Osteocyte (in vitro differentiated cells): ENCODE measurements around the gene LENEP. TPM values are rescaled to one million over a fixed set of nuclear protein-coding genes. Genes with fewer than 3 reads are reported as not detected.

Experiments
- DNase-seq: peaks from one replicate; pipeline ENCODE4 v3.0.0; 2021; ENCODE audit warnings: mixed read lengths; ENCODE audit not compliant: unreplicated experiment; ENCODE audit errors: extremely low spot score
- H3K27ac Mint-ChIP-seq: one replicate; pipeline ENCODE4 v1.8.0; 2021; ENCODE audit warnings: mild to moderate bottlenecking, mixed read lengths; ENCODE audit not compliant: unreplicated experiment
- H3K27me3 Mint-ChIP-seq: one replicate; pipeline ENCODE4 v1.8.0; 2021; ENCODE audit warnings: mixed read lengths; ENCODE audit not compliant: unreplicated experiment
- H3K36me3 Mint-ChIP-seq: one replicate; pipeline ENCODE4 v1.8.0; 2021; ENCODE audit warnings: mixed read lengths; ENCODE audit not compliant: unreplicated experiment
- H3K4me1 Mint-ChIP-seq: one replicate; pipeline ENCODE4 v1.8.0; 2021; ENCODE audit warnings: mixed read lengths; ENCODE audit not compliant: unreplicated experiment
- H3K4me3 Mint-ChIP-seq: one replicate; pipeline ENCODE4 v1.8.0; 2021; ENCODE audit warnings: mild to moderate bottlenecking, moderate library complexity, mixed read lengths; ENCODE audit not compliant: unreplicated experiment
- H3K9me3 Mint-ChIP-seq: one replicate; pipeline ENCODE4 v1.8.0; 2021; ENCODE audit warnings: mixed read lengths; ENCODE audit not compliant: unreplicated experiment
- total RNA-seq: library from RNA; stranded (reverse); gene quantifications from 2 replicates; pipeline ENCODE4 v1.2.1, GENCODE V29; 2021
- TF ChIP-seq, protein P1 (sequence below): fragments of 200-600 bp; sonication (generic); IDR thresholded peaks from 2 replicates; pipeline ENCODE4 v1.5.0; 2021; ENCODE audit warnings: antibody characterized with exemption, mild to moderate bottlenecking, moderate library complexity

The LENEP gene
- total RNA-seq, 1 donor from 2014 or later, result not detected

DNA sequence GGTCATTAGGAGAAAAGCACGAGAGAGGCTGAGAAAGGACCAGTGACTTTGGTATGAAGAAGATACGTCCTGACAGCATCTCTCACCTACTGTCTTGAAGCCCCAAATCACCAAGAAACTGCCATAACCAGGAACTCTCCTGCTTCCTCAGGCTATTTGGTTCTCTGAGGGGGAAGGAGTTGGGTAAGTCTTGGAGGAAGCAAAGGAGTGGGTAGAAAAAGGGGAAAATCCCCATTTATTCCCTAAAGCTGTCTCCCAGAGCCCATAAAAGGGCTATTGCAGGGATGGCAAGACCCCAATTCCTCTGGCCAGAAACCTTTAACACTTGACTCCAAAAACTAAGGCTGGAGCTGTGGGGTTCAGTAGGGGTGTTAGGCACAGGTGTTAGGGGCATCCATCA is 35.4 kb upstream of the LENEP start:
- no peak overlapping the region for H3K4me3 Mint-ChIP-seq
- H3K27ac Mint-ChIP-seq, result no peak overlapping the region
- H3K27me3 Mint-ChIP-seq, result no peaks in the 10 kb centered on the region
- H3K4me1 Mint-ChIP-seq, result peaks cover 54% of the 10 kb centered on the region
- TF ChIP-seq, protein P1, sequence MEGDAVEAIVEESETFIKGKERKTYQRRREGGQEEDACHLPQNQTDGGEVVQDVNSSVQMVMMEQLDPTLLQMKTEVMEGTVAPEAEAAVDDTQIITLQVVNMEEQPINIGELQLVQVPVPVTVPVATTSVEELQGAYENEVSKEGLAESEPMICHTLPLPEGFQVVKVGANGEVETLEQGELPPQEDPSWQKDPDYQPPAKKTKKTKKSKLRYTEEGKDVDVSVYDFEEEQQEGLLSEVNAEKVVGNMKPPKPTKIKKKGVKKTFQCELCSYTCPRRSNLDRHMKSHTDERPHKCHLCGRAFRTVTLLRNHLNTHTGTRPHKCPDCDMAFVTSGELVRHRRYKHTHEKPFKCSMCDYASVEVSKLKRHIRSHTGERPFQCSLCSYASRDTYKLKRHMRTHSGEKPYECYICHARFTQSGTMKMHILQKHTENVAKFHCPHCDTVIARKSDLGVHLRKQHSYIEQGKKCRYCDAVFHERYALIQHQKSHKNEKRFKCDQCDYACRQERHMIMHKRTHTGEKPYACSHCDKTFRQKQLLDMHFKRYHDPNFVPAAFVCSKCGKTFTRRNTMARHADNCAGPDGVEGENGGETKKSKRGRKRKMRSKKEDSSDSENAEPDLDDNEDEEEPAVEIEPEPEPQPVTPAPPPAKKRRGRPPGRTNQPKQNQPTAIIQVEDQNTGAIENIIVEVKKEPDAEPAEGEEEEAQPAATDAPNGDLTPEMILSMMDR, result no peak
- H3K36me3 Mint-ChIP-seq, result peaks cover 5% of the 10 kb centered on the region
- DNase-seq, result no peak
- no peaks in the 10 kb centered on the region for H3K9me3 Mint-ChIP-seq

DNA sequence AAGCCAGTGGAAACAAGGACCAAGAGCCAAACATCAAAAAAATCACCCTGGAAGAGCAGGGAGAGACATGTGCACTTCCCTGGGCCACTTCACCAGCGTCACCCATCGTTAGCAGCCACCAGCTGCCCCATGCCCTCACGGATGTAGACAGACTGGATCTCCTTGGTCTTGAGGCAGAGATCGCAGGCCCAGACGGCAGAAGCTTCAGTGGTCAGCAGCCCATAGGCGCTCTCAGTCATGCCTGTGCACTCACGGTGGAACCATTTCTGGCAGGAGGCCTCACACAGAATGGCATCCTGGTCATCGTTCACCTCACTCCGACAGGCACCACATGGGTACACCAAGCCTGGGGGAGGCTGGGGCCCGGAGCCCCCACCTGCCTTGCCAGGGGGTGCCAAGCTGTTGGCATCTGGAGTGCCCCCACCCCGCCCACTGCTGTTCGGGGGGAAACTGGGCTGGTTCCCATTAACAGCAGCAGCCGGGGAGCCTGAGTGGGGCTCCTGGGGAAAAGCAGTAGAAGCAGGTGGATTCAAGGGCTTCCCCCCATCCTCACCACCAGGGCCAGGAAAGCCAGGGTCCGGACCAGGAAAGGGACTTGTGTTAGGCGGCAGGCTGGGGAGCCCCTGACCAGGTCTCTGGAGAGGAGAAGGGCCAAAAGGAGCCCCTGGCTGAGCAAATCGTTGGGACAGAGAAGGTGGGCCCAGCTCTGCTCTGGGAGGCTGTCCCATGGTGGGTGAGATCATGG is 34.5 kb upstream of the LENEP start:
- TF ChIP-seq, protein P1, result no peak
- H3K27me3 Mint-ChIP-seq, result no peaks in the 10 kb centered on the region
- H3K36me3 Mint-ChIP-seq, result peaks cover 5% of the 10 kb centered on the region
- H3K4me3 Mint-ChIP-seq, result no peak overlapping the region
- H3K9me3 Mint-ChIP-seq, result no peaks in the 10 kb centered on the region
- peaks cover 54% of the 10 kb centered on the region for H3K4me1 Mint-ChIP-seq
- no peak overlapping the region for H3K27ac Mint-ChIP-seq
- DNase-seq, result no peak

GRCh38 chr1:154959426-154959780 is 34.0 kb upstream of the LENEP start:
- no peak for DNase-seq
- no peak overlapping the region for H3K4me3 Mint-ChIP-seq

GRCh38 chr1:154960446-154961136 is 32.8 kb upstream of the LENEP start:
- peak overlapping the region; percentile 84 for H3K4me3 Mint-ChIP-seq
- peak overlapping the region; percentile 46 for H3K27ac Mint-ChIP-seq
- H3K9me3 Mint-ChIP-seq, result no peaks in the 10 kb centered on the region
- H3K27me3 Mint-ChIP-seq, result no peaks in the 10 kb centered on the region
- TF ChIP-seq, protein P1, result no peak
- peaks cover 14% of the 10 kb centered on the region for H3K36me3 Mint-ChIP-seq
- DNase-seq, result no peak
- peaks cover 45% of the 10 kb centered on the region for H3K4me1 Mint-ChIP-seq

More at GRCh38 chr1:154959426-154959780, 34.0 kb upstream of the LENEP start:
- Mint-ChIP-seq H3K4me1 (peaks cover 51% of the 10 kb centered on the region), H3K27me3 (no peaks in the 10 kb centered on the region), H3K9me3 (no peaks in the 10 kb centered on the region), H3K27ac (no peak overlapping the region), H3K36me3 (peaks cover 7% of the 10 kb centered on the region)
- TF ChIP-seq, protein P1, result no peak
